Measurements from ENCODE around the gene BCAS3.

BCAS3 gene

DNA sequence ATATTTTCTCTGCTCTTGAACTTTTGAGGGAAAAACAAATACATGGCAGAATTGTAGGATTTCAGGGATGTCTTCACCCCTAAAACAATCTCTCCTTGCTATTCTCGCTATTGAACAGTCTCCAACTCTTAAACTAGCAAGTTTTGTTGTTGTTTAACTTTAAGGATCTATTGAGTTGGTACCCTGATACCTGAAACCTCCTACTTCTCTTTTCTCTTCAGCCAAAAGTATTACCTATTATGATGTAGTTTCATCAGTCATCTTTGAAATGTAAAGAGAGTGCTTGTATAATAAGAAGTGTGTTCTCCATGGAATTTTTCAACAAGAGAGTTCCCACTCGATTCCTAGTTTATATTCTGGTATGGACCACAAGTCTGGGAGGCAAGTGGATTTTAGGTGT, 510.4 kb downstream of the BCAS3 start:
- no peak overlapping the region for H3K4me3 ChIP-seq (ENCODE audit: low read depth, low read length)
- DNase-seq (ENCODE audit: low read depth) = no peak
- TF ChIP-seq, protein P1, sequence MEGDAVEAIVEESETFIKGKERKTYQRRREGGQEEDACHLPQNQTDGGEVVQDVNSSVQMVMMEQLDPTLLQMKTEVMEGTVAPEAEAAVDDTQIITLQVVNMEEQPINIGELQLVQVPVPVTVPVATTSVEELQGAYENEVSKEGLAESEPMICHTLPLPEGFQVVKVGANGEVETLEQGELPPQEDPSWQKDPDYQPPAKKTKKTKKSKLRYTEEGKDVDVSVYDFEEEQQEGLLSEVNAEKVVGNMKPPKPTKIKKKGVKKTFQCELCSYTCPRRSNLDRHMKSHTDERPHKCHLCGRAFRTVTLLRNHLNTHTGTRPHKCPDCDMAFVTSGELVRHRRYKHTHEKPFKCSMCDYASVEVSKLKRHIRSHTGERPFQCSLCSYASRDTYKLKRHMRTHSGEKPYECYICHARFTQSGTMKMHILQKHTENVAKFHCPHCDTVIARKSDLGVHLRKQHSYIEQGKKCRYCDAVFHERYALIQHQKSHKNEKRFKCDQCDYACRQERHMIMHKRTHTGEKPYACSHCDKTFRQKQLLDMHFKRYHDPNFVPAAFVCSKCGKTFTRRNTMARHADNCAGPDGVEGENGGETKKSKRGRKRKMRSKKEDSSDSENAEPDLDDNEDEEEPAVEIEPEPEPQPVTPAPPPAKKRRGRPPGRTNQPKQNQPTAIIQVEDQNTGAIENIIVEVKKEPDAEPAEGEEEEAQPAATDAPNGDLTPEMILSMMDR (IDR thresholded peaks at IDR 0.05; ENCODE audit: insufficient read depth, low read depth, low read length, missing control alignments) = no peak

DNA sequence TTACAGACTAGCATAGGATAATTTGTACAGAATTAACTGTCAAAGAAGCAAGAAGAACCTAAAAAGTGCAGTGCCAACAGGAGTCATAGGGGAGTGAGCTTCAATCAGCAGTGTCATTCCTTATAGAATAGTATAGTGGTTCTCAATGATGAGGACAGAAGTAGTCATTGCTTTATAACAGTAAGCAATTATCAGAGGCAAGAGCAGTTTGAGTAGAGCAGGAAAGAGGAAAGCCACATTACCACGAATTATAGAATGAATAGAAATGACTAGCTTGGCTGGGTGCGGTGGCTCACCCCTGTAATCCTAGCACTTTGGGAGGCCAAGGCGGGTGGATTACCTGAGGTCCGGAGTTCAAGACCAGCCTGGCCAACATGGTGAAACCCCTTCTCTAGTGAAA, 512.3 kb downstream of the BCAS3 start:
- H3K4me3 ChIP-seq (ENCODE audit: low read depth, low read length) = no peak overlapping the region
- DNase-seq (ENCODE audit: low read depth) = no peak
- TF ChIP-seq, protein P1 (IDR thresholded peaks at IDR 0.05; ENCODE audit: insufficient read depth, low read depth, low read length, missing control alignments) = no peak

DNA sequence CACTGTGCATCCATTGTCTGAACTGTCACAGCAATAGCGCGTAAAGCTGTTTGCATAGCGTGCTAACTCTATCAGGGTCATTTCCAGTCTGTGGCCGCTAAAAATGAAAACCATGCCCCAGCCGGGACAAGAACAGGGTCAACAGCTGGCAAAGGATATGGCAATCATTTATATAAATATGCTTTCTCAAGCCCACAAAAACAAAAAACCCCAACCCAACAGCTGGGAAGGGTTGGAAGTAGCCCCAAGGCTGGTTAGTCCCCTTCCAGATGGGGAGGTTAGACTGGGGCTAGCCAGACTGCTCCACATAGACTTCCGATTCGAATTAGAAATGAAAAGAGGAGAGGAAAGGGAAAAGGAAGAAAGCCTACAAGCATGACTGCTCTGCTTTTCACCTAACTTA, 518.7 kb downstream of the BCAS3 start:
- DNase-seq (ENCODE audit: low read depth) = no peak
- TF ChIP-seq, protein P1 (IDR thresholded peaks at IDR 0.05; ENCODE audit: insufficient read depth, low read depth, low read length, missing control alignments) = no peak
- H3K4me3 ChIP-seq (ENCODE audit: low read depth, low read length) = no peak overlapping the region

DNA sequence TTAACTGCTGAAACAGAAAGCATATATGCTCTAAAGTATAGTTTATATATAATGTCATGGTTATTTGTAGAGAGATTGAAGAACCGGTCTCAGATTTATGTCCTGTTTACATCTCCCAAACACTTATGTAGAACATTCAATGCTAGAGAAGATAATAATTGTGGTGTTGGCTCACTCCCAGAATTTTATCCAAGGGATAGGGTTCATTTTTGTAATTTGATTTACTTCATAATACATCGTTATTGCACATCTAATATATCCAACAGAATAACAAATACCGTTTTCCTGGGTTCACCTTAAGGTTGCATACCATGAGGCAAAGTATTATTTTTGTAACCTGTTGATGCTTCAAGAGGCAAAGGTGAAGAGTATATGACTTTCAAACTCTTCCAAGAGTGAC, 519.1 kb downstream of the BCAS3 start:
- no peak overlapping the region for H3K4me3 ChIP-seq (ENCODE audit: low read depth, low read length)
- no peak for DNase-seq (ENCODE audit: low read depth)
- TF ChIP-seq, protein P1 (IDR thresholded peaks at IDR 0.05; ENCODE audit: insufficient read depth, low read depth, low read length, missing control alignments) = no peak

DNA sequence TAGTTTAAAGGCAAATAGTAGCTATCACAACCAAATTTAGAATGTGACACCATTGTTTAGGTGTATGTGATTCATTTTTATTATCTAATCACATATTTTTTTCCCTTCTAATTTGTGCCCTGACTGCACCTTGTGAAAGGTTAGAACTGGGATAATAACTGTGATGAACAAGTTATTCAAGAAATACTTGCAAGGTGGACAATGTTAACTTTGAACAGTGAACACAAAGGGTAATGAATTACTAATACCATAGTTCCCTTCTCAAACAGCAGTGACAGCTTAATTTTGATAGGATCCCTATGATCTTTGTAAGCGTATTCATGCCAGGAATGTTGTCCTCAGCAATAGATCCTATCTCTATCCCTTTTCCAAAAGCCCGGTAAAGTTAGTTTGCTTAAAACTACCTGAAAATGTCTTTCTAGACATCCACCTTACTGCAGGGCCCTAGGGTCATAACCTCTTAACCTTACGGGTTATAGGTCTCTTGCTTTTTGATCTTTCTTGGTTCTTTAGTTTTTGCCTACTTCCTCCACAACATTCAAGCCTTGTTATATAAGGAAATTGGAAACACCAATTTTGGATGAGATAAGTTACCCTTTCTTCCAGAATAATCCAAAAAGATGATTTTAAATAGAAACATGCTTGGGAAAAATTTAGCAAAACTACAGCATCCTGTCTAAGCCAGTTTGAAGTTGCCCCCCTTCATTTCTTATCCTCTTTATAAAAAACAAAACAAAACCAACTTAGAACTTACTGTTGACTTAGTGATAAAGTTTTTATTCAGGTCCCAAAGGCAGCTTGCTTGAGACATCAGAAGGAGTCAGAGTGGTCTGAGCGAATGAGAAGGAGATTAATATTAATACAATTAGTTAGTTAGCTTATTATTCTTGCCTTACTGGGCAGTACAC, 522.0 kb downstream of the BCAS3 start:
- TF ChIP-seq, protein P1 (IDR thresholded peaks at IDR 0.05; ENCODE audit: insufficient read depth, low read depth, low read length, missing control alignments) = no peak
- no peak overlapping the region for H3K4me3 ChIP-seq (ENCODE audit: low read depth, low read length)
- DNase-seq (ENCODE audit: low read depth) = no peak

DNA sequence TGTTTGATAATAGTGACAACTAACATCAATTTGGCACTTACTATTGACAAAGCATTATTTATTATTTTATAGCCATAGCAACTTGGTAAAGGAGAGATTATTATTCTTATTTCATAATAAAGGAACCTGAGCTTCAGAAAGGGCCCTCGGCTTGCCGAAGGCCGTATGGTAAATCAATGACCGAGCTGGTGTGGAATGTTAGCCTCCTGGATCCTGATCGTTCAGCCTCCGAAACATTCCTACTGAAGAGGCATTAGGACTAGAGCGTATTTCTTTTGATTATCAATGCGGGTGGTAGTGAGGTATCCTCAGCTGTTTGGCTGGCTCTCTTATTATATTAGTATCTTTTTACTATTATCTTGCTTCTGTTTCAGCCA, 522.7 kb downstream of the BCAS3 start:
- DNase-seq (ENCODE audit: low read depth) = no peak
- TF ChIP-seq, protein P1 (IDR thresholded peaks at IDR 0.05; ENCODE audit: insufficient read depth, low read depth, low read length, missing control alignments) = no peak
- no peak overlapping the region for H3K4me3 ChIP-seq (ENCODE audit: low read depth, low read length)

DNA sequence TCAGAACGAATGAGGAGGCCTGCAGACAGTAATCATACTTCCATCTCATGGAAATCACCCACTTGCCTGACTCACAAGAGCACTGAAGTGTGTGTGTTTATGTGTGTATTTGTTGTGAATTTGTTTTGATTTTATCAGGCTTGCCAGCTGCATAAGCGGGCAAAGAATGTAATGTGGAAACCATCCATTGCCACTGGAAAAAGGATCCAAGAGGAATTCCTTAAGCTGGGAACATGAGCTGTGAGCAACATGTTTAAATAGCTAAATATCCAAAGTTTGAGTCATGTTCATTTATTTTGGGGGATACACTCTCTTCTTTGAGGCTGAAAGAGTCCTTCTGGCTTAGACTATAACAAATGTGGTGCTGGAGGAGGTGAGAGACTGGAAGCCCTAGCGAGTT, 523.6 kb downstream of the BCAS3 start:
- TF ChIP-seq, protein P1 (IDR thresholded peaks at IDR 0.05; ENCODE audit: insufficient read depth, low read depth, low read length, missing control alignments) = no peak
- no peak for DNase-seq (ENCODE audit: low read depth)
- no peak overlapping the region for H3K4me3 ChIP-seq (ENCODE audit: low read depth, low read length)

Measured in GM12865 (cell line).